Activated B cell treated with CpG ODN at 0.5 μM for 24 hours (primary cell): ENCODE data around the gene TIGIT. TPM values are rescaled to one million over a fixed set of nuclear protein-coding genes. Genes with fewer than 3 reads are reported as not detected.
A peak's percentile ranks its signal among the peaks of the same experiment; 100 is the strongest.

Experiments used
- ATAC-seq: fragments of 200-7000 bp; cut with Tn5 transposase; one replicate; pipeline ENCODE4 v1.10.0; 2021; ENCODE audit warnings: low read depth, mild to moderate bottlenecking, moderate library complexity
- CTCF ChIA-PET: fragments of 350-600 bp; sonication (Branson Sonifier 250); formaldehyde crosslinking; loops from one replicate; lab custom pipeline; 2021; ENCODE audit warnings: antibody characterized with exemption; lab: Charles Lee
- POLR2A ChIA-PET: fragments of 350-600 bp; sonication (Branson Sonifier 250); formaldehyde crosslinking; loops from one replicate; lab custom pipeline; 2021; ENCODE audit warnings: antibody characterized with exemption; lab: Charles Lee
- DNase-seq: peaks from one replicate; pipeline ENCODE4 v3.0.0; 2022
- H3K27ac Mint-ChIP-seq: one replicate; pipeline ENCODE4 v1.8.0; 2020; ENCODE audit warnings: mixed read lengths
- H3K27me3 Mint-ChIP-seq: one replicate; pipeline ENCODE4 v1.8.0; 2021; ENCODE audit warnings: mixed read lengths
- H3K36me3 Mint-ChIP-seq: one replicate; pipeline ENCODE4 v1.8.0; 2021; ENCODE audit warnings: low read depth, mixed read lengths
- H3K4me1 Mint-ChIP-seq: one replicate; pipeline ENCODE4 v1.8.0; 2021; ENCODE audit warnings: mixed read lengths
- H3K4me3 Mint-ChIP-seq: one replicate; pipeline ENCODE4 v1.8.0; 2020; ENCODE audit warnings: mild to moderate bottlenecking, mixed read lengths
- H3K9me3 Mint-ChIP-seq: one replicate; pipeline ENCODE4 v1.8.0; 2020; ENCODE audit warnings: mixed read lengths
- intact Hi-C: fragments of 100-400 bp; cut with micrococcal nuclease; formaldehyde crosslinking; loops from one replicate; pipeline ENCODE4 v1.15.1; 2024
- total RNA-seq: library from RNA; stranded (reverse); gene quantifications from 2 replicates; pipeline ENCODE4 v1.2.3, GENCODE V29; 2022
- TF ChIP-seq, protein P1 (sequence below): fragments of 200-600 bp; IDR thresholded peaks from one replicate; pipeline ENCODE4 v1.8.0; 2022; ENCODE audit warnings: antibody characterized with exemption, mild to moderate bottlenecking

Gene TIGIT
- total RNA-seq, 1 donor from 2014 or later = 3.3 TPM

GRCh38 chr3:114295946-114296345, 2.1 kb downstream of the TIGIT start:
- CTCF ChIA-PET = interaction anchor here (1.3 to 1.5 kb wide), 3 partner anchors 11 to 116 kb away, joined by 3 read pairs; no protein-coding TSS in a partner anchor
- H3K4me1 Mint-ChIP-seq = peaks cover 52% of the 10 kb centered on the region
- intact Hi-C loops = loop anchor here (10.0 kb wide), 1 partner anchor 291 kb away; no protein-coding TSS in a partner anchor
- no peak overlapping the region for H3K4me3 Mint-ChIP-seq
- H3K36me3 Mint-ChIP-seq = no peaks in the 10 kb centered on the region
- TF ChIP-seq, protein P1, sequence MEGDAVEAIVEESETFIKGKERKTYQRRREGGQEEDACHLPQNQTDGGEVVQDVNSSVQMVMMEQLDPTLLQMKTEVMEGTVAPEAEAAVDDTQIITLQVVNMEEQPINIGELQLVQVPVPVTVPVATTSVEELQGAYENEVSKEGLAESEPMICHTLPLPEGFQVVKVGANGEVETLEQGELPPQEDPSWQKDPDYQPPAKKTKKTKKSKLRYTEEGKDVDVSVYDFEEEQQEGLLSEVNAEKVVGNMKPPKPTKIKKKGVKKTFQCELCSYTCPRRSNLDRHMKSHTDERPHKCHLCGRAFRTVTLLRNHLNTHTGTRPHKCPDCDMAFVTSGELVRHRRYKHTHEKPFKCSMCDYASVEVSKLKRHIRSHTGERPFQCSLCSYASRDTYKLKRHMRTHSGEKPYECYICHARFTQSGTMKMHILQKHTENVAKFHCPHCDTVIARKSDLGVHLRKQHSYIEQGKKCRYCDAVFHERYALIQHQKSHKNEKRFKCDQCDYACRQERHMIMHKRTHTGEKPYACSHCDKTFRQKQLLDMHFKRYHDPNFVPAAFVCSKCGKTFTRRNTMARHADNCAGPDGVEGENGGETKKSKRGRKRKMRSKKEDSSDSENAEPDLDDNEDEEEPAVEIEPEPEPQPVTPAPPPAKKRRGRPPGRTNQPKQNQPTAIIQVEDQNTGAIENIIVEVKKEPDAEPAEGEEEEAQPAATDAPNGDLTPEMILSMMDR = no peak
- POLR2A ChIA-PET = interaction anchor here (0.6 to 7.8 kb wide), 6 partner anchors 10 to 240 kb away, joined by 4 to 334 read pairs (median 5); partner anchors contain the start of gene CCDC191
- H3K27ac Mint-ChIP-seq = no peak overlapping the region
- ATAC-seq (no peak), DNase-seq (no peak)
- H3K9me3 Mint-ChIP-seq = no peaks in the 10 kb centered on the region
- no peaks in the 10 kb centered on the region for H3K27me3 Mint-ChIP-seq

DNA sequence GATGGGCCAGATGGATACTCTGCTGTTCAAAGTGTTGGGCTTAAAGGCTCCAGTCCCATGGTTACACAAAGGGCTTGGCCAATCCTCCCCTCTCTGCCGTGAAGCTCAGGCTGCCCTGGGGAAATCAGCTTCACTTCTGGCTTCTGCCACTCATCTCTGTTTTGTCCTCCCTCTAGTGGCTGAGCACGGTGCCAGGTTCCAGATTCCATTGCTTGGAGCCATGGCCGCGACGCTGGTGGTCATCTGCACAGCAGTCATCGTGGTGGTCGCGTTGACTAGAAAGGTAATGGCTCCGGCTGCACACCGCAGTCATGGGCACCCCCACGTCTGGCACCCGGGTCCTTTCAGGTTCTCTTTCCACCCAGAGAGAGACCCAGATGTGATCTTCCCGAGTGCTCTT, 5.6 kb downstream of the TIGIT start:
- Mint-ChIP-seq H3K27ac (peak overlapping the region; percentile 37), H3K4me1 (peaks cover 28% of the 10 kb centered on the region), H3K9me3 (no peaks in the 10 kb centered on the region), H3K36me3 (no peaks in the 10 kb centered on the region), H3K4me3 (no peak overlapping the region), H3K27me3 (no peaks in the 10 kb centered on the region)
- DNase-seq = no peak
- peak; percentile 44 for ATAC-seq
- POLR2A ChIA-PET = interaction anchor here (0.7 to 3.7 kb wide), 5 partner anchors 8 to 85 kb away, joined by 3 to 26 read pairs (median 5); no protein-coding TSS in a partner anchor
- intact Hi-C loops = loop anchor here (1.0 to 10.0 kb wide), 3 partner anchors 8 to 295 kb away; no protein-coding TSS in a partner anchor
- TF ChIP-seq, protein P1 = no peak
- CTCF ChIA-PET = interaction anchor here (0.6 to 3.1 kb wide), 13 partner anchors 8 to 146 kb away, joined by 3 to 28 read pairs (median 3); no protein-coding TSS in a partner anchor

- ChIA-PET POLR2A (interaction anchor here (0.6 to 3.7 kb wide), 7 partner anchors 9 to 119 kb away, joined by 3 to 26 read pairs (median 5); no protein-coding TSS in a partner anchor), CTCF (interaction anchor here (0.7 to 3.1 kb wide), 12 partner anchors 8 to 359 kb away, joined by 3 to 28 read pairs (median 3); no protein-coding TSS in a partner anchor)
- H3K9me3 Mint-ChIP-seq = no peaks in the 10 kb centered on the region
- no peaks in the 10 kb centered on the region for H3K36me3 Mint-ChIP-seq
- peak overlapping the region; percentile 79 for H3K27ac Mint-ChIP-seq
- peak; percentile 78 for ATAC-seq
- H3K4me3 Mint-ChIP-seq = peak overlapping the region; percentile 21
- intact Hi-C loops = loop anchor here (1.0 to 10.0 kb wide), 3 partner anchors 9 to 295 kb away; no protein-coding TSS in a partner anchor
- DNase-seq = no peak
- peaks cover 28% of the 10 kb centered on the region for H3K4me1 Mint-ChIP-seq
- no peaks in the 10 kb centered on the region for H3K27me3 Mint-ChIP-seq
- TF ChIP-seq, protein P1 = no peak
These were observed 6.3 kb downstream of the TIGIT start for GRCh38 chr3:114299941-114300624.

DNA sequence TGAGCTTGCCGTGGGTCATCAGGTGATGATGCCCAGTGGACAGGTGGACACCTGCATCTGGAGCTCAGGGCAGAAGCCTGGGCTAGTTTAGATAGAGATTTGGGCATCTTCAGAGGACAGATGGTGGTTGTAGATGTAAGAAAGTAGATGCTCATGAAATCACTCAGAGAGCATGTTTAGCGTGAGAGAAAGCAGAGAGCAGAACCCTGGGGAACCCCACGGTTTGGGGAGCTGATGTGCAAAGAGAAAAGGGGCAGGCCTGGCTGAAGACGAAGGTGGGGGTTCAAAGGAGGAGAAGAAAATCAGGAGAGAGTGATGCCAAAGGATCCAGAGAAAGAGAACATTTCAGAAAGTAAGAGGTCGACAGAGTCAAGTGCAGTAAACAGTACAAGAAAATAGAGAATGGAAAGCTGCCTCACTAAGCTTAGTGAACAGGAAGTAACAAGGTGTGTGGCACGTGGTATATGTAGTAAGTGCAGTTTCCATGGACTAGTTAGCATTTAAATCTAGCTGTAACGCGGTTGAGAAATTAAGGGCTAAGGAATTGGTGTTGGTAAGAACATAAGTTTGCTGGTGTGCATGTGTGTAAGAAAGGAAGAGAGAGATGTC, 13.5 kb downstream of the TIGIT start:
- DNase-seq (no peak), ATAC-seq (peak; percentile 58)
- intact Hi-C loops = no loop called here
- TF ChIP-seq, protein P1 = no peak
- CTCF ChIA-PET = interaction anchor here (0.9 to 2.8 kb wide), 6 partner anchors 8 to 27 kb away, joined by 3 to 22 read pairs (median 3); no protein-coding TSS in a partner anchor
- no peaks in the 10 kb centered on the region for H3K27me3 Mint-ChIP-seq
- H3K27ac Mint-ChIP-seq = peak overlapping the region; percentile 89
- POLR2A ChIA-PET = interaction anchor here (0.6 to 4.7 kb wide), 9 partner anchors 9 to 99 kb away, joined by 3 to 59 read pairs (median 6); partner anchors contain the start of gene TIGIT
- H3K9me3 Mint-ChIP-seq = no peaks in the 10 kb centered on the region
- peak overlapping the region; percentile 55 for H3K4me3 Mint-ChIP-seq
- H3K36me3 Mint-ChIP-seq = no peaks in the 10 kb centered on the region
- H3K4me1 Mint-ChIP-seq = peaks cover 45% of the 10 kb centered on the region
